IMR-90 (cell line): Measurements from ENCODE around the gene HYAL4. TPM values are rescaled to one million over a fixed set of nuclear protein-coding genes. Genes with fewer than 3 reads are reported as not detected.
"Not testable (repeated sequence)": the region's sequence is repeated elsewhere in the genome, so short reads cannot be mapped to it uniquely, and the experiment has no call there.

Experiments
- ATAC-seq: fragments of 200-7000 bp; cut with Tn5 transposase; 2 replicates; pipeline ENCODE4 v1.9.1; 2020; ENCODE audit warnings: low read depth, mild to moderate bottlenecking, moderate library complexity
- BruUV-seq: library from RNA; stranded (reverse); fragments of 400-500 nt; replicated peaks from 2 replicates; lab custom pipeline; 2021; lab: Mats Ljungman, UMichigan
- CTCF ChIA-PET: fragments of 300-600 bp; formaldehyde crosslinking; extraction: SDS; loops from one replicate; lab custom pipeline; 2021; ENCODE audit warnings: antibody characterized with exemption; lab: Yijun Ruan, JAX
- POLR2A ChIA-PET: fragments of 300-600 bp; sonication (Branson Sonifier 250); formaldehyde crosslinking; loops from one replicate; lab custom pipeline; 2022; ENCODE audit warnings: antibody characterized with exemption; ENCODE audit not compliant: unreplicated experiment; lab: Charles Lee
- DNase-seq: peaks from one replicate; pipeline ENCODE4 v3.0.0; 2013
- H2AFZ ChIP-seq: replicated peaks from 2 replicates; pipeline ENCODE3; 2013; ENCODE audit warnings: low read length, mild to moderate bottlenecking; ENCODE audit not compliant: poor library complexity
- H2AK5ac ChIP-seq: 2 replicates; pipeline ENCODE4 v1.6.1; 2013; ENCODE audit warnings: low read depth, low read length, inconsistent platforms
- H2AK9ac ChIP-seq: replicated peaks from 2 replicates; pipeline ENCODE3; 2013; ENCODE audit warnings: mild to moderate bottlenecking, low read depth, low read length, moderate library complexity; ENCODE audit not compliant: poor library complexity
- H2BK120ac ChIP-seq: 2 replicates; pipeline ENCODE4 v1.6.1; 2013; ENCODE audit warnings: low read depth, low read length, inconsistent platforms
- H2BK15ac ChIP-seq: 3 replicates; pipeline ENCODE4 v1.6.1; 2013; ENCODE audit warnings: low read depth, low read length, inconsistent platforms
- H2BK20ac ChIP-seq: 2 replicates; pipeline ENCODE4 v1.6.1; 2013; ENCODE audit warnings: low read depth, mild to moderate bottlenecking, inconsistent platforms, low read length, moderate library complexity
- H2BK5ac ChIP-seq: 2 replicates; pipeline ENCODE4 v1.6.1; 2013; ENCODE audit warnings: mild to moderate bottlenecking, low read depth, low read length, inconsistent platforms; ENCODE audit not compliant: poor library complexity, severe bottlenecking
- H3K14ac ChIP-seq: replicated peaks from 2 replicates; pipeline ENCODE4 v1.6.1; 2013; ENCODE audit warnings: low read depth, low read length, inconsistent platforms
- H3K18ac ChIP-seq: 2 replicates; pipeline ENCODE4 v1.6.1; 2013; ENCODE audit warnings: low read depth, low read length, control low read depth
- H3K23ac ChIP-seq: 2 replicates; pipeline ENCODE4 v1.6.1; 2013; ENCODE audit warnings: low read depth, low read length, inconsistent platforms
- H3K27ac ChIP-seq: 2 replicates; pipeline ENCODE4 v1.5.1; 2013; ENCODE audit warnings: mild to moderate bottlenecking, control low read depth, low read length; ENCODE audit not compliant: insufficient read depth
- H3K27me3 ChIP-seq: 2 replicates; pipeline ENCODE4 v1.6.1; 2013; ENCODE audit warnings: low read length; ENCODE audit not compliant: control insufficient read depth, insufficient read depth
- H3K36me3 ChIP-seq: 2 replicates; pipeline ENCODE4 v1.6.1; 2013; ENCODE audit warnings: low read length, mixed read lengths; ENCODE audit not compliant: control insufficient read depth, insufficient read depth
- H3K4ac ChIP-seq: 2 replicates; pipeline ENCODE4 v1.6.1; 2013; ENCODE audit warnings: low read depth, low read length, inconsistent platforms
- H3K4me1 ChIP-seq: 2 replicates; pipeline ENCODE4 v1.6.1; 2013; ENCODE audit warnings: low read length, mixed read lengths; ENCODE audit not compliant: control insufficient read depth, insufficient read depth
- H3K4me2 ChIP-seq: 2 replicates; pipeline ENCODE4 v1.6.1; 2013; ENCODE audit warnings: low read depth, mild to moderate bottlenecking, control low read depth, low read length, moderate library complexity
- H3K4me3 ChIP-seq: 2 replicates; pipeline ENCODE4 v1.5.1; 2013; ENCODE audit warnings: low read depth, mild to moderate bottlenecking, control low read depth, low read length, moderate library complexity; ENCODE audit not compliant: insufficient read depth
- H3K56ac ChIP-seq: 2 replicates; pipeline ENCODE4 v1.6.1; 2013; ENCODE audit warnings: low read length, inconsistent platforms; ENCODE audit not compliant: insufficient read depth; ENCODE audit errors: extremely low read depth
- H3K79me1 ChIP-seq, 2 experiments: 2 replicates each; pipeline ENCODE4 v1.6.1; 2013; ENCODE audit warnings: low read length in 2 of 2, inconsistent platforms in 1 of 2, low read depth in 1 of 2
- H3K9ac ChIP-seq: 2 replicates; pipeline ENCODE4 v1.6.1; 2013; ENCODE audit warnings: low read depth, low read length, control low read depth
- H3K9me1 ChIP-seq: 2 replicates; pipeline ENCODE4 v1.6.1; 2013; ENCODE audit warnings: low read length, inconsistent platforms; ENCODE audit not compliant: insufficient read depth
- H3K9me3 ChIP-seq: 2 replicates; pipeline ENCODE4 v1.6.1; 2013; ENCODE audit warnings: low read length; ENCODE audit not compliant: control insufficient read depth, insufficient read depth
- H4K20me1 ChIP-seq: 2 replicates; pipeline ENCODE4 v1.6.1; 2013; ENCODE audit warnings: low read length, inconsistent platforms; ENCODE audit not compliant: insufficient read depth
- H4K5ac ChIP-seq: 2 replicates; pipeline ENCODE4 v1.6.1; 2013; ENCODE audit warnings: mild to moderate bottlenecking, low read depth, low read length, control low read depth
- H4K8ac ChIP-seq, 2 experiments: 2 replicates each; pipeline ENCODE4 v1.6.1; 2013; ENCODE audit warnings: low read depth in 2 of 2, low read length in 2 of 2, control low read depth in 1 of 2, inconsistent platforms in 1 of 2
- H4K91ac ChIP-seq: 2 replicates; pipeline ENCODE4 v1.6.1; 2013; ENCODE audit warnings: low read depth, low read length, inconsistent platforms; ENCODE audit not compliant: insufficient read depth
- WGBS, 2 experiments: methylation state at CpG; one replicate each; pipeline versions ENCODE4 v1.1.5 to v1.1.7; 2013; ENCODE audit warnings: missing lambda C conversion rate in 2 of 2; ENCODE audit not compliant: insufficient read length in 1 of 2; ENCODE audit errors: extremely low coverage in 2 of 2; 5-methylcytosine and 5-hydroxymethylcytosine counted together
- dilution Hi-C: fragments of 300-500 bp; cut with HindIII; formaldehyde crosslinking; loops from one replicate; pipeline ENCODE4 v1.14.3; 2018; ENCODE audit warnings: low sequenced_read_pairs; ENCODE audit not compliant: unreplicated experiment
- in situ Hi-C: fragments of 300-500 bp; cut with MboI; formaldehyde crosslinking; loops from 3 replicates; pipeline ENCODE4 v1.14.3; 2019; ENCODE audit warnings: low sequenced_read_pairs, inconsistent platforms, mixed read lengths
- intact Hi-C: fragments of 100-400 bp; cut with micrococcal nuclease; formaldehyde crosslinking; loops from 2 replicates; pipeline ENCODE4 v1.10.0; 2022
- polyA plus RNA-seq, 3 experiments: library from polyadenylated mRNA; depleted of rRNA; stranded (reverse); fragments of >200 nt; gene quantifications; 2 replicates each; pipeline ENCODE4 v1.2.3, GENCODE V29; 2012; ENCODE audit warnings: low replicate concordance in 1 of 3
- total RNA-seq: library from RNA; depleted of rRNA; stranded (reverse); fragments of >200 nt; gene quantifications from 2 replicates; pipeline ENCODE4 v1.2.3, GENCODE V29; 2012

HYAL4 gene
- total and polyA plus RNA-seq, 2 of the 4 experiments (the other 2 are of a cell fraction), result not detected

DNA sequence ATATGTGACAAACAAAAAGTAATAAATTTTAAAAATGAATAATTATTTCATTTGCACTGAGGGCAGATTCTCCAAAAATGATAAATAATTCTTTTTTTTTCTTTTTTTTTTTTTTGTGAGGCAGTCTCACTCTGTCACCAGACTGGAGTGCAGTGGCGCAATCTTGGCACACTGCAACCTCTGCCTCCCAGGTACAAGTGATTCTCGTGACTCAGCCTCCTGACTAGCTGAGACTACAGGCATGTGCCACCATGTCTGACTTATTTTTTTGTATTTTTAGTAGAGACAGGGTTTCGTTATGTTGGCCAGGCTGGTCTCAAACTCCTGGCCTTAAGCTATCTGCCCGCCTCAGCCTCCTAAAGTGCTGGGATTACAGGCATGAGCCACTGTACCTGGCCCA is 25.2 kb upstream of the HYAL4 start:
- DNase-seq, dilution Hi-C loops, H3K4ac ChIP-seq, H4K20me1 ChIP-seq, H3K23ac ChIP-seq, H3K9me3 ChIP-seq, H3K4me3 ChIP-seq, H2BK15ac ChIP-seq, H3K18ac ChIP-seq, H4K91ac ChIP-seq, in situ Hi-C loops, BruUV-seq, ATAC-seq, H3K4me2 ChIP-seq, H2AFZ ChIP-seq, H3K9ac ChIP-seq, H4K5ac ChIP-seq, H2BK120ac ChIP-seq, H3K4me1 ChIP-seq, H3K56ac ChIP-seq, H3K36me3 ChIP-seq, H2BK20ac ChIP-seq, H2AK9ac ChIP-seq, H3K27me3 ChIP-seq, H2AK5ac ChIP-seq, intact Hi-C loops, H2BK5ac ChIP-seq, H4K8ac ChIP-seq, H3K27ac ChIP-seq, H3K79me1 ChIP-seq, CTCF ChIA-PET, H3K14ac ChIP-seq, H3K9me1 ChIP-seq: not testable (repeated sequence)
- WGBS, 2 experiments, result 60% methylated on average over 2 of the region's 4 CpGs; no CpG with 5 or more reads in 1 of the 2 experiments
- POLR2A ChIA-PET, result interaction anchor here (0.7 kb wide), 1 partner anchor 182 kb away, joined by 9 read pairs; no protein-coding TSS in a partner anchor
